Thoracic aorta (tissue), 2 donors: ENCODE data around the gene GUCY2D. TPM values are rescaled to one million over a fixed set of nuclear protein-coding genes. Genes with fewer than 3 reads are reported as not detected.
"Not testable (repeated sequence)": the region's sequence is repeated elsewhere in the genome, so short reads cannot be mapped to it uniquely, and the experiment has no call there.

ENCODE experiments used
- ATAC-seq: fragments of 150-250 bp; one replicate; pipeline ENCODE4 v1.8.0; 2017; ENCODE audit warnings: low read depth; ENCODE audit not compliant: insufficient number of reproducible peaks, low FRiP score
- DNase-seq: peaks from one replicate; pipeline ENCODE4 v3.0.0-alpha.2; 2020; ENCODE audit warnings: low spot score
- H3K27ac ChIP-seq, 2 donors: fragments of 200-600 bp; sonication (generic); 1 replicate in 1 of 2; 2 replicates in 1 of 2; pipeline ENCODE4 v1.5.1; 2016; ENCODE audit warnings: mild to moderate bottlenecking in 2 of 2, moderate library complexity in 2 of 2
- H3K27me3 ChIP-seq: fragments of 200-600 bp; sonication (generic); replicated peaks from 2 replicates; pipeline ENCODE4 v1.6.0; 2016; ENCODE audit warnings: mild to moderate bottlenecking; ENCODE audit not compliant: insufficient read depth
- H3K36me3 ChIP-seq: fragments of 200-600 bp; sonication (generic); one replicate; pipeline ENCODE4 v1.5.1; 2016
- H3K4me1 ChIP-seq, 2 donors: fragments of 200-600 bp; sonication (generic); 1 replicate in 1 of 2; 2 replicates in 1 of 2; pipeline versions ENCODE4 v1.5.1 to v1.6.0; 2016; ENCODE audit warnings: low read depth in 2 of 2, mild to moderate bottlenecking in 1 of 2; ENCODE audit not compliant: control insufficient read depth in 1 of 2
- H3K4me3 ChIP-seq: fragments of 200-600 bp; sonication (generic); 2 replicates; pipeline ENCODE4 v1.5.1; 2016; ENCODE audit warnings: mild to moderate bottlenecking
- H3K9me3 ChIP-seq: fragments of 200-600 bp; sonication (generic); 2 replicates; pipeline ENCODE4 v1.5.1; 2016
- total RNA-seq, 2 donors: library from RNA; depleted of rRNA; stranded (reverse); fragments of >200 nt; gene quantifications; one replicate each; pipeline versions ENCODE4 v1.1.0 to v1.2.3, GENCODE V29; 2016
- TF ChIP-seq, protein P1 (sequence below): fragments of 200-600 bp; sonication (generic); IDR thresholded peaks from one replicate; pipeline ENCODE4 v1.5.1; 2019; ENCODE audit warnings: antibody characterized with exemption

GUCY2D gene
- total RNA-seq, 2 donors from 2014 or later = not detected

- Histone ChIP-seq H3K4me3 (no peak overlapping the region), H3K27me3 (peaks cover 5% of the 10 kb centered on the region), H3K36me3 (no peaks in the 10 kb centered on the region), H3K9me3 (no peaks in the 10 kb centered on the region), H3K27ac (no peak overlapping the region), H3K4me1 (peaks cover 3 to 6% of the 10 kb centered on the region in 2 donors)
- TF ChIP-seq, protein P1, sequence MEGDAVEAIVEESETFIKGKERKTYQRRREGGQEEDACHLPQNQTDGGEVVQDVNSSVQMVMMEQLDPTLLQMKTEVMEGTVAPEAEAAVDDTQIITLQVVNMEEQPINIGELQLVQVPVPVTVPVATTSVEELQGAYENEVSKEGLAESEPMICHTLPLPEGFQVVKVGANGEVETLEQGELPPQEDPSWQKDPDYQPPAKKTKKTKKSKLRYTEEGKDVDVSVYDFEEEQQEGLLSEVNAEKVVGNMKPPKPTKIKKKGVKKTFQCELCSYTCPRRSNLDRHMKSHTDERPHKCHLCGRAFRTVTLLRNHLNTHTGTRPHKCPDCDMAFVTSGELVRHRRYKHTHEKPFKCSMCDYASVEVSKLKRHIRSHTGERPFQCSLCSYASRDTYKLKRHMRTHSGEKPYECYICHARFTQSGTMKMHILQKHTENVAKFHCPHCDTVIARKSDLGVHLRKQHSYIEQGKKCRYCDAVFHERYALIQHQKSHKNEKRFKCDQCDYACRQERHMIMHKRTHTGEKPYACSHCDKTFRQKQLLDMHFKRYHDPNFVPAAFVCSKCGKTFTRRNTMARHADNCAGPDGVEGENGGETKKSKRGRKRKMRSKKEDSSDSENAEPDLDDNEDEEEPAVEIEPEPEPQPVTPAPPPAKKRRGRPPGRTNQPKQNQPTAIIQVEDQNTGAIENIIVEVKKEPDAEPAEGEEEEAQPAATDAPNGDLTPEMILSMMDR = no peak
- DNase-seq (no peak), ATAC-seq (no peak)
Measured at GRCh38 chr17:8020776-8021564, 18.6 kb downstream of the GUCY2D start.

- H3K4me3 ChIP-seq = no peak overlapping the region
- no peaks in the 10 kb centered on the region for H3K36me3 ChIP-seq
- no peak overlapping the region for H3K27ac ChIP-seq
- TF ChIP-seq, protein P1 = no peak
- no peaks in the 10 kb centered on the region for H3K9me3 ChIP-seq
- DNase-seq = no peak
- no peak for ATAC-seq
- no peaks in the 10 kb centered on the region for H3K27me3 ChIP-seq
- H3K4me1 ChIP-seq = no peaks in the 10 kb centered on the region
Measured at GRCh38 chr17:8021565-8022359, 19.3 kb downstream of the GUCY2D start.

- no peaks in the 10 kb centered on the region for H3K4me1 ChIP-seq
- DNase-seq (no peak), ATAC-seq (no peak)
- TF ChIP-seq, protein P1 = no peak
- H3K4me3 ChIP-seq = no peak overlapping the region
- no peaks in the 10 kb centered on the region for H3K27me3 ChIP-seq
- H3K36me3 ChIP-seq = no peaks in the 10 kb centered on the region
- no peak overlapping the region for H3K27ac ChIP-seq
- no peaks in the 10 kb centered on the region for H3K9me3 ChIP-seq
Measured at GRCh38 chr17:8022360-8023003, 20.1 kb downstream of the GUCY2D start.

DNA sequence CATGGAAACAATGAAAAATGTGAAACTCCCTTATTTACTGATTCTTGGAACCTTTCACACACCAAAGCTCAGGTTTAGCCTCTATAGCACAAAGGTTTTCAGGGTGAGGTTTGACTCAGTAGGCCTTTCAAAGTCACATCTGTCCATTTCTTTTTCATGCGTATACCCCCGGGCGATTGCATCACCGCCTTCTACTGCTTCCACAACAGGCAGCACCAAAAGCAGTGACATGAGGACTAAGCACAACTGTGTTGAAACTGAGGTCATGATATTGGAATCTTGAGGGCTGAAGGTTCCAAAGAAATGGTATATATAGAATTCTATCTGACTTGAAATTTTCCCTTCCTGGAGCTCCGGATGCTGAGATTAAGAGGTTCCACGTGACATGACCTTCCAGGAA is 21.7 kb downstream of the GUCY2D start:
- not testable (repeated sequence) for H3K36me3 ChIP-seq, H3K9me3 ChIP-seq, H3K4me3 ChIP-seq, DNase-seq, H3K27me3 ChIP-seq, H3K4me1 ChIP-seq, ATAC-seq, H3K27ac ChIP-seq

- DNase-seq = no peak
- no peak overlapping the region for H3K27ac ChIP-seq
- no peaks in the 10 kb centered on the region for H3K4me1 ChIP-seq
- H3K9me3 ChIP-seq = no peaks in the 10 kb centered on the region
- no peaks in the 10 kb centered on the region for H3K36me3 ChIP-seq
- TF ChIP-seq, protein P1 = no peak
- no peak overlapping the region for H3K4me3 ChIP-seq
- ATAC-seq = no peak
- no peaks in the 10 kb centered on the region for H3K27me3 ChIP-seq
Measured at GRCh38 chr17:8025176-8025911, 22.9 kb downstream of the GUCY2D start.
